Activated gamma-delta T cell (primary cell): Measurements from ENCODE around the gene GGCX.
A peak's percentile ranks its signal among the peaks of the same experiment; 100 is the strongest.

Source experiments
- DNase-seq: peaks from one replicate; lab custom pipeline; 2025; lab: John Stamatoyannopoulos, UW

Gene GGCX

DNA sequence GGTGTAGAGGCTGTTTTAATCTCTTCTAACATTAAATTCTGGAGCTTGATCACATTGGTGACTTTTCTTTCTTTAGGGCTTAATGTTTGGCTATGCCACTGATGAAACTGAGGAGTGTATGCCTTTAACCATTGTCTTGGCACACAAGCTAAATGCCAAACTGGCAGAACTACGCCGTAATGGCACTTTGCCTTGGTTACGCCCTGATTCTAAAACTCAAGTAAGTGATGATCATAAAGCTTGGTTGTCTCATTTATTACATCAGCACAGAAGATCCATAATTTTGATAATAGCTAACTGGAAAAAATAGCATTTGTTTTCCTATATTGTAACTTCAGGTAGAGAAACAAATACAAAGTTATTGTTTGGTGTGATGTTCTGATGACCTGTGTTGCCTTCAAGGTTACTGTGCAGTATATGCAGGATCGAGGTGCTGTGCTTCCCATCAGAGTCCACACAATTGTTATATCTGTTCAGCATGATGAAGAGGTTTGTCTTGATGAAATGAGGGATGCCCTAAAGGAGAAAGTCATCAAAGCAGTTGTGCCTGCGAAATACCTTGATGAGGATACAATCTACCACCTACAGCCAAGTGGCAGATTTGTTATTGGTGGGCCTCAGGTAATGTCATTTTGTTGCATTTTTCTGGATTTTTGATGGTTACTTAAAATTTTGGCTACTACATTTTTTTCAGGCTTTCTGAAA, 19.4 kb downstream of the GGCX start:
- no peak for DNase-seq

DNA sequence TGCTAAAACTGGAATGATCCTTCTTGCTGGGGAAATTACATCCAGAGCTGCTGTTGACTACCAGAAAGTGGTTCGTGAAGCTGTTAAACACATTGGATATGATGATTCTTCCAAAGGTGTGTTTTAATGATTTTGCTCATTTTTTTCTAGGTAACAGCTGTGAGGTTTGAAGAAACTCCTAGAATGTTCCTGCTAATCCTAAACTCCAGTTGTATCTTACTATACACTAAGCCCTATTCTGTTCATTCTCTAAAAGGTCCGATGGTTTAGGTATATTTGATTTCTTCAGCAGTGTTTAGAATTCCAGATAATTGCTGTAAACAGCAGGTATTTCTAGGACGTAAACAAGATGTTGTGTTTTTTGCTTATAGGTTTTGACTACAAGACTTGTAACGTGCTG, 20.0 kb downstream of the GGCX start:
- DNase-seq, result no peak

DNA sequence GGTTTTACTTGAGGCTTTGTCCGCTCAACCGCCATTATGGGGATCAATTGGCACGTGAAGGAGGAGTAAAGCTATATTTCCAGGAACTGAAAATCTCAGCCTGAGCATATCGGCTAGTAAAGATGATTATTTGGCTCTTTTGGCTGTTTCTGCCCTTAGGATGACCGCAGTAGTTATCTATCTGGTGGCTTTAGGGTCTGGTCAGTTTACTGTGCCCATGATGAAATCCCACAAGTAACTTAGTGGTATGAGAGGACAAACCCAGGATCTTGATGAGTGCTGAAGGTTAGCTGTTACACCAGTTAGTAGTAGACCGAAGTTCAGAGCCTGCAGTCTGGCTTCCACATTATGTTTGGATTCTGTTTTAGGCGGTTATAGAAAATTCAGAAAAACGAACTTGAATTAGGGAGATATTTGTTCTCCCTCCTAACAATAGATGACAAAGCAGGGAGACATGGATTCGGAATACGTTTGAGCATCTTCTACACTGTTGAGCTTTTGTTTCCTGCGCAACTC, 21.1 kb downstream of the GGCX start:
- DNase-seq, result no peak

DNA sequence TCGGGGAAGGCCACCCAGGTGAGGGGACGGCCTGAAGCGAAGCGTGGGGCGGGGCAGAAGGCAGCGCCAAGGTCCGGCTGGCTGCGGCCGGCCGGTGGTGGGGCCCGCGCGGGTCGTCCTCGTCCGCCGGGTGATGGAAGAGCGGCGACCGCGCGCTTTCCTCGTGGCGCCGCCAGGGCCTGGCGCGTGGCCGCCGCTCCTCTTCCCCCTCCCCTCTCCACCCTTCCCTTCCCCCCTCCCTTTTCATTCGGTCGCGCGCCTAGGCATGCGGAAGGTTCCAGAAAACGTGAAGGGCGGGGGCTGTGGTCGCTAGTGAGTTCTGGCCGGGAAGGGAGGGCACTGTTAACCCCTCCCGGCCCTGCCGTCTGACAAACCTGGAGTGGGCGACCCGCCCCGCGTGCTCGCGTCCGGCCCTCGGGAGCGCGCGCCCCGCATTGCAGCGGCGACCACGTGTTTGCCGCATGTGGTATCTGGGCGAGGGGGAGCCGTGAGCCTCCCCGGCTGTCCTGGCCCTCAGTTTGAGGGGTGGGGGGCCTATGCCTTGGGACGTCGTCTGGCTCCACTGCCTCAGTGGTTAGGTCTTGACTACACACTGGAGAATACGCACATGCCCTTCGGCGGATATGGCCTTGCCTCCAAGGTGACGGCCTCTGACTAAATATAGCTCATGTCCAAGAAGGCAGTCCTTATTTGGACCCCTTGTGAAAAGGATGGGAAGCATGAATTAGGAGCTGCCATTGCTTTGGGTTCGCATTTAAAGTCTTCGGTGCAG, 21.7 kb downstream of the GGCX start:
- DNase-seq, result peak; percentile 50

DNA sequence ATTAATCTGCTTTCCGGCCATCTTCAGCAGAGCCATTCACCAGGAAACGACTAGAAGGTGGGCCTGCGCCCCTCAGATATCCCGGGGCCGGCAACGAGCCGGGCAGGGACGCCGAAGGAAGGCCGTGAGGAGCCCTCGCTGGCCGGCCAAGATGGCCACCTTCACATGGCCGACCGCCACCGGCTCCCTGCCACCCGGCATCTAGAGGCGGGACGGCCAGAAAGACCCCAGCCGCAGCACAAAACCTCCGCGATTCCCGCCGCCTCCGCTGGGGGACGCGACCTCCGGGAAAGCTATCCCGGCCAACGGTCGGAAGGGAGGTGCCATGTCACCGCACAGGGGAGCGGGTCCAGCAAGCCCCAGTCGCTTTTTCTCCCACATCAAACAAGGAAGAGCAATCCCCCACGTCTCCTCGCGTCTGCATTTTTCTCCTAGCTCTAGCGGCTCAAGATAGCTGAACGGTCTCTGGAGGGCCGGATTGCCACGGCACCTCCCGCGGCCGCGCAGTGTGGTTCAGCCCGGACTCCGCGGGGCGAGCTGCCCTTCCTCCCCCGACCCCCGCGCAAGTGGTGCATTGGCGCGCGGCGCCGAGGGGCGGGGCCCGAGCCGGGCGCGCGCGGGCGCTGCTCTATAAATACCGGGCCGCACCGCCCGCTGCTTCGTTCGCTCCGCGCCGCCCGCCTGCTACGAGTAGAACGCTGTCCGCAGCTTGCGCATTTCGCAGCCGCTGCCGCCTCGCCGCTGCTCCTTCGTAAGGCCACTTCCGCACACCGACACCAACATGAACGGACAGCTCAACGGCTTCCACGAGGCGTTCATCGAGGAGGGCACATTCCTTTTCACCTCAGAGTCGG, 22.6 kb downstream of the GGCX start, which contains the start of gene MAT2A:
MAT2A (plus strand) TSS at position 662 of the 854 bp plus-strand sequence; CDS start at position 782, 120 bp downstream.
- peak; percentile 75 for DNase-seq

DNA sequence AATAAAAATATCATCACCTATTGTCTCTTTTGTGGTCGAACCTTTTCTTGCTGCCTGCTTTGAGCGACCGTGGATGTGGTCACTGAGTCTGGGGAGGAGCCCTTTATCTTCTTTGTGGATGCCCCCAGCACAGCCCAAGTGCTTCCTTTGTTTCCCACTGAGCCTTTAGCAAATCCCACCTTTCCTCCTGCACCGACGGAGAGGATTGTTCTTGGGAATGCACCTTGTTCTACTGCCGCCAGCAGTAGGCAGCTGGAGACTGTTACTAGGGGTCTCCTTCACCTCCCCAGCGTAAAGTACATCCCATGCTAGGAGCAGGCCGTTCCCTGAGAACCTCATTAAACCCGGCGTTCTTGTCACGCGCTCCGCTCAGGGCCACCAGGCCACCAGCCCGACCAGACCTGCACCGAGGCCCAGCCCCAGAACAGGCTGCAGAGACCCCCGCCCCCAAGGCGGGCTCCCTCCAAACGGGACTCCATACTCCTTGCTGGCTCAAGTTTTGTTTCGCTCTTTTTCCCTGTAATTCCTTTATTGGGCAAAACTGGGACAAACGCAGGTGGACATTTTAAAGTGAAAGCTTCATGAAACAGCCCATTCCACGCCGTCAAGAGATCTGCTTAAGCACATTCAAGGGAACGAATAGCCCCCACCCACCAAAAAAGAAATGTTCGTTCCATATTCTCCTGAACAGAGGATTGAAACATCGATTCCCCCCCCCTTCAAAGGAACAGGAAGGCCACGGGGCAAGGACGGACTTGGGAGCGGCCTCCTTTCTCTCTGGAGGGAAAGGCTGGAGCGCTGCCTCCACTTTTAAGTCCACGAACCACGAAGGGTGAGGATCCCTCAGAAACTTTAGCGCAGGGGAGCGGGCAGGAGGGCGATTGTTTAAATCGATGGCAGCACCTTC, 23.4 kb downstream of the GGCX start:
- DNase-seq, result no peak

DNA sequence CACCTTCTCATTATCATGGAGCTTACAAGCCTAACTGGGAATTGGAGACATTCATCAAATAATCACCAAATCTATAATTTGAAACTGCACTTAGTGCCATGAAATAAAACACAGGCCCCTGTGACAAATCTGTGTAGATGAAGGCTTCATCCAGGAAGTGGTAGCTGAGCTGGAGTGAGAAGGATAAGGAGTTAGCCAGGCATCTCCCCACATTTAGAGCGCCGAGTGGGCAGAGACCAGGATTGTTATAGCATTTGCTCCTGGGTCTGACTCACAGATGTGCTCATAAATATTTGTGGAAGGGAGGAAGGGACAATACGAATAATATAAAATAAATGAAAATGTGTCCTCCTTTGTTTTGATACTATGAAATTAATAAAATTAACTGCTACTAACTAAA, 24.8 kb downstream of the GGCX start:
- no peak for DNase-seq

DNA sequence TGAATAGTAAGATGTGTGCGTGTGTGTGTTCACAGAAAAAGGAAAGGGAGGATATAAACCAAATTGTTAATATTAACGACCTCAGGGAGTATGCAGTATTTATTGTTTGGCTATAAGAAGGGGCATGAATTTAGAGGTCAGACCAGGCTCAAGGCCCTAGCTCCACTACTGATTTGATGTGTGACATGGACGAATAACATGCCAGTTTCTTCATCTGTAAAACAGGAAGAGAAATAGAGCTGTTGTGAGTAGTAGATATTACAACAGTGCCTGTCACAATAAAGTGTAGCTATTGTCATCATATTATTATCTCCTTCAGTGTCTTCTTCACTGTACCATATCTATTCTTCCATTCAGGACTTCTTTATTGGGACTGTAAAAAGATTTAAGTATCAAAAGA, 26.4 kb downstream of the GGCX start:
- DNase-seq, result no peak

DNA sequence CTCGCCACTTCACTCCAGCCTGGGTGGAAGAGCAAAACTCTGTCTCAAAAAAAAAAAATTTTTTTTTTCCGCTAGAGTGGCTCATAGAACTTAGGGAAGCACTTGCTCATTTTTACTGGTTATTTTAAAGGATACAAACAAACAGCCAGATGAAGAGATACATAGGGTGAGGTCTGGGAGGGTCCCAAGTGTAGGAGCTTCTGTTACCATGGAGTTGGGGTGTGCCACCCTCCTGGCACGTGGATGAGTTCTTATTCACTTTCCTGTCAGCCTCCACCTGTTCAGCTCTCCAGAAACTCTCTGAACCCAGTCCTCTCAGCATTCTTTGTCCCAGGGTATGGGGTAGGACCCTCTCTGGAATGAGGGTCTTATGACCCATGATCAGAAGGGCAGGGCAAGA, 27.2 kb downstream of the GGCX start:
- no peak for DNase-seq

DNA sequence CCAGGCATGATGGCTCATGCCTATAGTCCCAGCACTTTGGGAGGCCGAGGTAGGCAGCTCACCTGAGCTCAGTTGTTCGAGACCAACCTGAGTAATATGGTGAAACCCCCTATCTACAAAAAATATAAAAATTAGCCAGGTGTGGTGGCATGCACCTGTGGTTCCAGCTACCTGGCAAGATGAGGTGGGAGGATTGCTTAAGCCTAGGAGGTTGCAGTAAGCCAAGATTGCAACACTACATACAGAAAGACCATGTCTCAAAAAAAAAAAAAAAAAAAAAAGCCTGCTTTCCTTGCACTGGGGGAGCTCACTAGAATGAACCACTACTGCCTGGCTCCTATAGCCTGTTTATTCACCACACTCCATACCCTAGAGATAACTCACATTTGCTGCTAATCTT, 29.7 kb downstream of the GGCX start:
- DNase-seq, result no peak

DNA sequence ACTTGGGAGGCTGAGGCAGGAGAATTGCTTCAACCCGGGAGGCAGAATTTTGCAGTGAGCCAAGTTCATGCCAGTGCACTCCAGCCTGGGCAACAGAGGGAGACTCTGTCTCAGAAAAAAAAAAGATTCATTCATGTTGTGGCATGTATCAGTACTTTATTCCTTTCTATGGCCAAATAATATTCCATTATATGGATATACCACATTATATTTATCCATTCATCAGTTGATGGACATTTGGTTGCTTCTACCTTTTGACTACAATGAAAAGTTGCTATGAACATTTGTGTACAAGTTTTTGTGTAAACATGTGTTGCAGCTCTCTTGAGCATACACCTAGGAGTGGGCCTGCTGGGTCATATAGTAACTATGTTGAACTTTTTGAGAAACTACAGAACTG, 31.5 kb downstream of the GGCX start:
- DNase-seq, result no peak

DNA sequence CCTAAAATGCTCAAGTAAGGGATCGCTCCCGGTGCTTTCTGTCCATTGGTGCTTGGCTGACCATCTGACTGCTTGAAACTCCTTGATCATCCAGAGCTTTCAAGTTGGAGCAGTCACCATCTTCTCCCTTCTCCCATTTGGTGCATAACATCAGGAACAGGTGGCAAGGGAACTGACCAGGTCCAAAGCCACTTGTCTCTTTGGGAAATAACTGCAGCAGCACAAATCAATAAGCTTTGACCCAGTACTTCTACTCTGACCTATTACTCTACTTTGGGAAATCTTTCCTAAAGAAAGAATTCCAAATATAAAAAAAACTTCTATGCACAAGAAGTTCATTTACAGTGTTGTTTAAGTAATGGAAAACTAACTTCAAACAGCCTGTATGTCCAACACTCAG, 32.9 kb downstream of the GGCX start:
- no peak for DNase-seq

DNA sequence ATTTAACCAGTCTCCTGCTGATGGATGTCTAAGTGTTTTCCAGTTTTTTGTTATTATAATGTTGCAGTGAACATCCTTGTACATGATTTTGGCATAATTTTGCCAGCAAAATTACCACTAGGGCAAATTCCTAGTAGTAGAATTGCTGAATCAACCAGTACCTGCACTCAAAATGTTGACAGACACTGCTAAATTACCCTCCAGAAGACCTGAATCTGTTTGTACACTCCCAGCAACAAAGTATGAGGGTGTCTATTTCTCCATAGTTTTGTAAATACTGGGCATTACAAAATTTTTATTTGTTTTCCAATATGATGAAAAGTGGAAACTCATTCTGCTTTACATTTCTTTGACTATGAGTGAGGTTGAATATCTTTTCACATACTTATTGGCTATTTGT, 33.5 kb downstream of the GGCX start:
- no peak for DNase-seq

DNA sequence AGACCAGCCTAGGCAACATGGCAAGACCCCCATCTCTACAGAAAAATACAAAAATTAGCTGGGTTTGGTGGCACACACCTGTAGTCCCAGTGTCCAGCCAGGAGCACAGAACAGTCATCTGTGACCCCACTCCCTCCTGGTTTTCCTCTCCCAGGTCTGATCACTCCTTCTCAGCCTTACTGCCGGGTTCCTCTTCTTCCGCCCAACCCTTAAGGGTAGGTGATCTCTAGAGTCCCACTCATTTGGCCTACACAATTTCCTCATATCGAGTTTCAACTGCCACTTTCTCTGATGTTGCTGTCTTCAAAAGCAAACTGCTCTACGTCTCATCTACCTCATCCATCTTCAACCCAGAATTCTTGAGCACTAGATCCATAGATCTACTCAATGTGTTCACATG, 35.7 kb downstream of the GGCX start:
- DNase-seq, result no peak

DNA sequence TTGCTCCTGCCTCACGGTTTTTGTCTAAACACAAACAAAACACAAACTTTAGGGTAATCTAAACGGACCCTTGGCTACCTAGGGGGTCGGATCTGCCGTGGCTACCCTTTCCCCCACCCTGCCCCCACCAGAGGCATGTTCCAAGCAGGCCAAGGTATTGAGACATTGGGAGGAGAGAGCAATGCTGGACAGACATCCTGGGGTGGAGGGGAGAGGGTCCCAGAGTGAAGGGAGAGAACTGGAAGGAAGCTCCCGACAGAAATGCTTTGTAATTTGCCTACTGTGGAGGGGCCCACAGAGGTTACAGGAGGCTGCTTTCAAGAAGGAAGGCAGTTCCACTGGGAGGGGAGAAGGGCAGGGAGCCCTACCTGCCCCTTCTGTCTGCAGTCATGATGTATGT, 36.3 kb downstream of the GGCX start:
- DNase-seq, result no peak

DNA sequence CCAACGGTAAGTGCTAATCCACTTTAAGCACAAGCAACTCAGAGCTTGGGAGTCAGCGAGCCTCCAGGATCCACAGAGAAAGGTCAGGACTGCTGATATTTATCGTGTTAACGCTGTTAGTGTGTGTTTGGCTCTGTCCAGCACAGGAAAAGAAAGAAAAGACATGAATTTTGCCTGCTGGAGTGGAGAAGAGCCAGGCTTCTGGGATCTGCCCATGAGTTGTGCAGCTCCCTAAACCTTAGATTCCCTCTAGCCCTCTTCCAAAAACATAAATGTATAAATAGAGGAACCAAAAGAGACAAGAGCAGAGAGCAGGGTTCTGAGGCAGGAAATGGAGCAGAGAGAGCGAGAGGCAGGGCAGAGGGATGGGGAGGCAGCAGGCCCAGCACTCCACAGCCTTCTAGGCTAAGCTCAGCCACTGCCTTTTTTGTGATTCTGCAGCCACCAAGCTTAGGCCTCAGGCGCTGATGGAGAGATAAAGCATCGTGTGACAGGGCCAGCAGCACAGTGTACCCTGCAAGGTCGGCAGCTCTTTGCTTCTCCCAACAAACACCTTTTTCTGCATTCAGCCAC, 36.9 kb downstream of the GGCX start:
- no peak for DNase-seq

DNA sequence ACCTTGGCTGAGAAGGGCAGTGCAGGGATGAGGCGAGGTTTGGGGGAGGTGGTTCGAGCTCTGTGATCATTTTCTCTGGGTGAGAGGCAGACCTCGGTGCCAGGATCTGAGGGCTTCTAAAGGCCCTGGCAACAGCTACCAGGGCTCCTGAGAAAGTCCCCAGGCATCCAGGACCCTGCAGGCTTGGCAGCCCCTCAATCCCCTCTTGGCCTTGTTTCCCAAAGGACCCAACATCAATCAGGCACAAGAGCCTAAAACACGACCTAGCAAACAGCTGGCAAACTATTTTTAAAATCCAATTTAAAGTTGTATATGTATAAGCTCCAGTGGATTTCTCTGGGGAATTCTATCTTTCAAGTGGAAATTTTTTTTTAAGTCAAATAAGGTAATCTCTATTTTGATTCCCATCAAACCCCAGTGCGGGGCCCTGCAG, 37.4 kb downstream of the GGCX start:
- DNase-seq, result no peak

DNA sequence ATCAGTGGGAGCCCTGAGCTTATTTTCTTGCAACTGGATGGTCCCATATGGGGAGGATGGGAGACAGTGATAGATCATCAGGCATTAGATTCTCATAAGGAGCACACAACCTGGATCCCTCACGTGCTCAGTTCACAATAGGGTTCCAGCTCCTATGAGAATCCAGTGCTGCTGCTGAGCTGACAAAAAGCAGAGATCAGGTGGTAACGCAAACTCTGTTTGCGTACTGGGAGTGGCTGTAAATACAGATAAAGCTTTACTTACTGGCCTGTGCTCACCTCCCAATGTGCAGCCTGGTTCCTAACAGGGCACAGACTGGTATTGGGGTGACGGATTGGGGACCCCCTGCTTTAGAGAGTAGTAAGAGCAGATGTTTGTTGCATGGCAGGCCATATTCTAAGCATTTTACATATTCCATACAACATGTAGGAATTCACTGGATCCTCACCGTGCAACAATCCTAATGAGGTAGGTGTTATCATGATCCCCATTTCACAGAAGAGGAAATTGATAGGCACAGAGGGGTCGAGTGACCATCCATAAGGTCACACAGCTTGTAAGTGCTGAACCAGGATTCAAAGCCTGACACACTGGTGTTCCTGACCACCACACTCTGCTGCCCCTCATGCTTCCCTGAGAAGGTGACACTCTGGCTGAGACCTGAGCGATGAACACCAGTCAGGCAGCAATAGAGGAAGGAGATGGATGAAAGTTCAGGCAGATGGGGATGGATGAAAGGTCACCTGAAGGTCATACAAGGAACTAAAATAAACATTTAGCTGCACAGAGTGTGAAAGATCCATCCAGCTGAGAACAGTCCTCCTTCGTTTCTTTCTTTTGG, 38.0 kb downstream of the GGCX start:
- no peak for DNase-seq

DNA sequence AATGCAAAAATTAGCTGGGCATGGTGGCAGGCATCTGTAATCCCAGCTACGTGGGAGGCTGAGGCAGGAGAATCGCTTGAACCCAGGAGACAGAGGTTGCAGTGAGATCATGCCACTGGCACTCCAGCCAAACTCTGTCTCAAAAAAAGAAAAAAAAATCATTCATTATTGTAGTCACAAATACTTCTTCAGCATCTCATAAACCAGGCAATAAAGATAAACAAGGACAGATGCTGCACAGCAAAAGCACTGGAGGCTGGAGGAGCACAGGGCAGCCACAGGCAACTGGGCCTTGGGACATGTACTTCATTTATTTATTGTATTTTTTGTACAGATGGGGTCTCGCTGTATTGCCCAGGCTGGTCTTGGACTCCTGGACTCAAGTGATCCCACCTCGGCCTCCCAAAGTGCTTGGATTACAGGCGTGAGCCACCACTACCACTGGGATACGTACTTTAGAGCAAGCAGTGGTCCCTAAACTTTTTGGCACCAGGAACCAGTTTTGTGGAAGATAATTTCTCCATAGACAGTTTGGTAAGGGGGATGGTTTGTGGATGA, 39.1 kb downstream of the GGCX start:
- DNase-seq, result no peak
